Nephron progenitor cell (in vitro differentiated cells): ENCODE measurements around the gene TNK1.

ENCODE experiments used
- DNase-seq: peaks from one replicate; pipeline ENCODE4 v3.0.0; 2021
- H3K27ac Mint-ChIP-seq: 2 replicates; pipeline ENCODE4 v1.8.0; 2021; ENCODE audit warnings: mild to moderate bottlenecking, moderate library complexity, mixed read lengths
- H3K27me3 Mint-ChIP-seq: 2 replicates; pipeline ENCODE4 v1.8.0; 2021; ENCODE audit warnings: mild to moderate bottlenecking, low read depth, mixed read lengths; ENCODE audit not compliant: poor library complexity
- H3K36me3 Mint-ChIP-seq: 2 replicates; pipeline ENCODE4 v1.8.0; 2021; ENCODE audit warnings: low read depth, mixed read lengths
- H3K4me1 Mint-ChIP-seq: 2 replicates; pipeline ENCODE4 v1.8.0; 2021; ENCODE audit warnings: mixed read lengths
- H3K4me3 Mint-ChIP-seq: 2 replicates; pipeline ENCODE4 v1.8.0; 2021; ENCODE audit warnings: mild to moderate bottlenecking, moderate library complexity, mixed read lengths
- H3K9me3 Mint-ChIP-seq: 2 replicates; pipeline ENCODE4 v1.8.0; 2021; ENCODE audit warnings: mild to moderate bottlenecking, moderate library complexity, mixed read lengths
- TF ChIP-seq, protein P1 (sequence below): fragments of 200-600 bp; sonication (generic); IDR thresholded peaks from 2 replicates; pipeline ENCODE4 v1.5.0; 2021; ENCODE audit warnings: antibody characterized with exemption

Gene TNK1

DNA sequence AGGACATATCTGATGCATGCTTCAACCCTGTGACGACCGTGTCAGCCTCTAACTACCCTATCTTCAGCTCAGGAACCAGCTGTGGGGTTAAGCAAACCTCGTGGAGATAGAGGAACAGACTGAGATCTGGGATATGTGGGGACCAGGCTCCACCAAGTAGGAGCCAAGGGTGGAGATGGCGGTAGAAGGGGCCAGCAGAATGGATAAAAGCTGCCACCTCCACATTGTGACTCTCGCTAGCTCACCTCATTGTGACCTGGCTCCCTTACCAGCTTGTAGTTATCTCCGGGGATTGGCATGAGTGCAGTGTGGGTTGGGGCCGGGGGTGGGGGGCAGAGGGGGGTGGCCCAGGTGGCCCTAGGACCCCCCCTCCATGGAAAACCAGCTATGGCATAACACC, 44.4 kb downstream of the TNK1 start, which contains the start of gene SPEM2:
TSS of gene SPEM2 (plus strand) at position 301 of the 400 bp plus-strand sequence. CDS start at position 374, 73 bp downstream.
- no peaks in the 10 kb centered on the region for H3K36me3 Mint-ChIP-seq
- peaks cover 7% of the 10 kb centered on the region for H3K27me3 Mint-ChIP-seq
- DNase-seq: no peak
- no peak within 1 kb of the TSS for H3K4me3 Mint-ChIP-seq
- TF ChIP-seq, protein P1, sequence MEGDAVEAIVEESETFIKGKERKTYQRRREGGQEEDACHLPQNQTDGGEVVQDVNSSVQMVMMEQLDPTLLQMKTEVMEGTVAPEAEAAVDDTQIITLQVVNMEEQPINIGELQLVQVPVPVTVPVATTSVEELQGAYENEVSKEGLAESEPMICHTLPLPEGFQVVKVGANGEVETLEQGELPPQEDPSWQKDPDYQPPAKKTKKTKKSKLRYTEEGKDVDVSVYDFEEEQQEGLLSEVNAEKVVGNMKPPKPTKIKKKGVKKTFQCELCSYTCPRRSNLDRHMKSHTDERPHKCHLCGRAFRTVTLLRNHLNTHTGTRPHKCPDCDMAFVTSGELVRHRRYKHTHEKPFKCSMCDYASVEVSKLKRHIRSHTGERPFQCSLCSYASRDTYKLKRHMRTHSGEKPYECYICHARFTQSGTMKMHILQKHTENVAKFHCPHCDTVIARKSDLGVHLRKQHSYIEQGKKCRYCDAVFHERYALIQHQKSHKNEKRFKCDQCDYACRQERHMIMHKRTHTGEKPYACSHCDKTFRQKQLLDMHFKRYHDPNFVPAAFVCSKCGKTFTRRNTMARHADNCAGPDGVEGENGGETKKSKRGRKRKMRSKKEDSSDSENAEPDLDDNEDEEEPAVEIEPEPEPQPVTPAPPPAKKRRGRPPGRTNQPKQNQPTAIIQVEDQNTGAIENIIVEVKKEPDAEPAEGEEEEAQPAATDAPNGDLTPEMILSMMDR: no peak
- H3K4me1 Mint-ChIP-seq: peaks cover 24% of the 10 kb centered on the region
- H3K9me3 Mint-ChIP-seq: no peaks in the 10 kb centered on the region
- no peak within 1 kb of the TSS for H3K27ac Mint-ChIP-seq

DNA sequence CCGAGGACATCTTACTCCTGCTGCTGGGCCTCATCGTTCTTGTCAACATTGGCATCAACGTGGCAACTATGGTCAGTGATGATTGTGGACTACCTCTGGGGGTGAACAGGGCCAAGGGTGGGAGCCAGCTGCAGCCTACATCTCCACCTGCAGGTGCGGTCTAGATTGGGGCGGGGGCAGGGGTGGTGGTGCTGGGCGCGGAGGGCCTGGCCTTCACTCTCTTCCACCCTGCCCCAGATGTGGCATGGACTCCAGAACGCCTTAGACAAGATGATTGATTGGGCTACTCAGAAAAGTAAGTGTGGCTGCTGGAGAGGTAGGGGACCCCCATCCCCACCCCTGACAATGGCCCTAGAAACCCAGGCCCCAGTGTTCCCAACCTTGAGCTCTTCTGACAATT, 44.9 kb downstream of the TNK1 start:
- TF ChIP-seq, protein P1: no peak
- Mint-ChIP-seq H3K9me3 (no peaks in the 10 kb centered on the region), H3K4me3 (no peak overlapping the region), H3K4me1 (peaks cover 19% of the 10 kb centered on the region), H3K27ac (no peak overlapping the region), H3K27me3 (peaks cover 7% of the 10 kb centered on the region), H3K36me3 (no peaks in the 10 kb centered on the region)
- no peak for DNase-seq

DNA sequence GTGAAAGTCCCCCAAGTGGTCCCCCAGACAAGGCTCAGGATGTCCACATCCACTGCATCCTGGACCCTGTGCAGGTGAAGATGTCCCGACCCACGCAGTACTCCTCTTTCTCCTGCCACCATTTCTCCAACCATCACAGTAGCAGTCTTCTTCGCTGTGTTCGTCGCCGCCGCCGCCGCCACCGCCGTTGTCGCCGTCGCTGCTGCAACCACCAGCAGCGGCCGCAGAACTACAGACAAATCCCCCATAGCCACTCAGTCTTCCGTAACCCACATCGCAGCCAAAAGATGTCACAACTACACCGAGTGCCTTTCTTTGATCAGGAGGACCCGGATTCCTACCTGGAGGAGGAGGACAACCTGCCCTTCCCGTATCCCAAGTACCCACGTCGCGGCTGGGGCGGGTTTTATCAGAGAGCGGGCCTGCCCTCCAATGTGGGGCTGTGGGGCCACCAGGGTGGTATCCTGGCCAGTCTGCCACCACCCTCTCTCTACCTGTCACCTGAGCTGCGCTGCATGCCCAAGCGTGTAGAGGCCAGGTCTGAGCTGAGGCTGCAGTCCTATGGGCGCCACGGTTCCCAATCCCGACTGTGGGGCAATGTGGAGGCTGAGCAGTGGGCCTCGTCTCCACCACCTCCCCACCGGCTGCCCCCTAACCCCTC, 45.4 kb downstream of the TNK1 start:
- H3K27ac Mint-ChIP-seq: no peak overlapping the region
- no peak overlapping the region for H3K4me3 Mint-ChIP-seq
- H3K9me3 Mint-ChIP-seq: no peaks in the 10 kb centered on the region
- TF ChIP-seq, protein P1: no peak
- H3K27me3 Mint-ChIP-seq: peaks cover 7% of the 10 kb centered on the region
- peaks cover 13% of the 10 kb centered on the region for H3K4me1 Mint-ChIP-seq
- no peaks in the 10 kb centered on the region for H3K36me3 Mint-ChIP-seq
- no peak for DNase-seq

DNA sequence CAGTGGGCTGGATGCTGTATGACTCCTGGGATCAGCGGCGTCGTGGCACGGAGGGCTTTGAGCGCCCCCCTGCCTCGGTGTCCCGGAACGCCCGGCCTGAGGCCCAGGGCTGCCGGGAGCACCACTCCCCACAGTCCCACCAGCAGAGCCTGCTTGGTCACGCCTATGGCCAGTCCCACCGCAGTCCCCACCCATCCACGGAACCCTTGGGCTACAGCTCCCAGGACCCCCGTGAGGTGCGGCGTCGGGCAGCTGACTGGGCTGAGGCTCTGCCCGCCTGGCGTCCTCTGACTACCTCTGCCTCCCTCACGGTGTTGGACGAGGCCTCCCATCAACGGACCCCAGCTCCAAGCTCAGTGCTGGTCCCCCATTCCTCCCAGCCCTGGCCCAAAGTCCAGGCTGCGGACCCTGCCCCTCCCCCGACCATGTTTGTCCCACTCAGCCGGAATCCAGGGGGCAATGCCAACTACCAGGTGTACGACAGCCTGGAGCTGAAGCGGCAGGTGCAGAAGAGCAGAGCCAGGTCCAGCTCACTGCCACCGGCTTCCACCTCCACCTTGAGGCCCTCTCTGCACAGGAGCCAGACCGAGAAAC, 46.1 kb downstream of the TNK1 start:
- Mint-ChIP-seq H3K27me3 (peaks cover 9% of the 10 kb centered on the region), H3K4me1 (peaks cover 7% of the 10 kb centered on the region), H3K4me3 (no peak overlapping the region), H3K27ac (no peak overlapping the region), H3K9me3 (no peaks in the 10 kb centered on the region), H3K36me3 (no peaks in the 10 kb centered on the region)
- DNase-seq: no peak
- TF ChIP-seq, protein P1: no peak

DNA sequence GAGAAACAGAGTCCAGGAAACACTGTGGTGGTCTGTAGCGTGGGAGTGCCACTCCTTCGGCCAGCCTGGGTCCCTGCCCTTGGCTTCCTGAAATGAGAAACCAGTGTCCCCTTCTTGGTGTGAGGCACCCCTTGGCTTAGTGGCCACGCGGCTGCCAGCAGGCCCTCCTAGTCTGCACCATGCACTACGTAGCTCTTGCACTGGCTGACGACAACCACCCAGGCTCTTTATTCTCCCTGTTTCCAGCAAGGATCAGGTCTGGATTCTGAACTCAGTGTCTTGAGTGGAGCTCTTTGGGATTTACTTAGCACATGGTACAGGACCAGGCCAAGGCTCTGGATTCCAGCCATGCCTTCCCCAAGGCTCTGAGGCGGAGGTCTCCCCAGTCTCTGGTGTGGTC, 46.7 kb downstream of the TNK1 start:
- Mint-ChIP-seq H3K27me3 (peaks cover 10% of the 10 kb centered on the region), H3K27ac (no peak overlapping the region), H3K9me3 (no peaks in the 10 kb centered on the region), H3K36me3 (no peaks in the 10 kb centered on the region), H3K4me3 (no peak overlapping the region), H3K4me1 (peaks cover 6% of the 10 kb centered on the region)
- TF ChIP-seq, protein P1: no peak
- no peak for DNase-seq

DNA sequence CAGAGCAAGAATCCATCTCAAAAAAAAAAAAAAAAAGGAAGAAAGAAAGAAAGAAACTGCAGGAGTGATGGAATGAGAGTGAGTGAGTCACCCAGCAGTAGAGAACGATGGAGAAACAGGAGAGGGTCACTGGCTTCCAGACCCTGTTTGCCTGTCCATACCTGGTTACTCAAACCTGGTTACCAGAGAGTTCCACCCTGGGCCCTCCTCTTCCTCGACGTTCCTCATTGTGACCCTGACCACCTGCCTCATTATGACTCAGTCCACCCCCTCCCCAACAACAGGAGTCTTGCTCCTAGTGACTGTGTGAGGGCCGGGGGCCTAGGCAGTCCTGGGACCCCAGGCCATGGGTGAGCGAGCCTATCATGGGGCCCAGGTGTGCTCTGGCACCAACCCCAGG, 47.7 kb downstream of the TNK1 start, which contains the start of gene SPEM3:
TSS of gene SPEM3 (plus strand) at position 301 of the 400 bp plus-strand sequence. CDS start at position 347, 46 bp downstream.
- Mint-ChIP-seq H3K27ac (no peak within 1 kb of the TSS), H3K4me3 (no peak within 1 kb of the TSS), H3K9me3 (no peaks in the 10 kb centered on the region), H3K4me1 (peaks cover 4% of the 10 kb centered on the region), H3K27me3 (peaks cover 10% of the 10 kb centered on the region), H3K36me3 (no peaks in the 10 kb centered on the region)
- TF ChIP-seq, protein P1: no peak
- DNase-seq: no peak
